Astrocyte of the cerebellum (primary cell): Measurements from ENCODE around the gene NRP1.
"Not testable (repeated sequence)": the region's sequence is repeated elsewhere in the genome, so short reads cannot be mapped to it uniquely, and the experiment has no call there.

Source experiments
- DNase-seq: peaks from one replicate; pipeline ENCODE4 v3.0.0-alpha.2; 2011; ENCODE audit warnings: low read depth
- H3K4me3 ChIP-seq: 2 replicates; pipeline ENCODE4 v1.5.1; 2011; ENCODE audit warnings: mild to moderate bottlenecking, low read depth, low read length, moderate library complexity
- in situ Hi-C: cut with HindIII; loops from 2 replicates; pipeline ENCODE4 v1.10.0; 2017; ENCODE audit warnings: low sequenced_read_pairs
- TF ChIP-seq, protein P1 (sequence below): IDR thresholded peaks from 2 replicates; pipeline ENCODE4 v1.5.1; 2012; ENCODE audit warnings: low read length, low read depth, moderate library complexity, mild to moderate bottlenecking; ENCODE audit errors: missing control alignments

Gene NRP1

GRCh38 chr10:33334153-33334804, at the start of gene NRP1:
TSS of gene NRP1 (minus strand) at chr10:33334667. CDS start at chr10:33334382, 285 bp downstream.
- in situ Hi-C loops, result no loop called here
- H3K4me3 ChIP-seq, result peak within 1 kb of the TSS; percentile 83
- DNase-seq, result no peak
- TF ChIP-seq, protein P1, sequence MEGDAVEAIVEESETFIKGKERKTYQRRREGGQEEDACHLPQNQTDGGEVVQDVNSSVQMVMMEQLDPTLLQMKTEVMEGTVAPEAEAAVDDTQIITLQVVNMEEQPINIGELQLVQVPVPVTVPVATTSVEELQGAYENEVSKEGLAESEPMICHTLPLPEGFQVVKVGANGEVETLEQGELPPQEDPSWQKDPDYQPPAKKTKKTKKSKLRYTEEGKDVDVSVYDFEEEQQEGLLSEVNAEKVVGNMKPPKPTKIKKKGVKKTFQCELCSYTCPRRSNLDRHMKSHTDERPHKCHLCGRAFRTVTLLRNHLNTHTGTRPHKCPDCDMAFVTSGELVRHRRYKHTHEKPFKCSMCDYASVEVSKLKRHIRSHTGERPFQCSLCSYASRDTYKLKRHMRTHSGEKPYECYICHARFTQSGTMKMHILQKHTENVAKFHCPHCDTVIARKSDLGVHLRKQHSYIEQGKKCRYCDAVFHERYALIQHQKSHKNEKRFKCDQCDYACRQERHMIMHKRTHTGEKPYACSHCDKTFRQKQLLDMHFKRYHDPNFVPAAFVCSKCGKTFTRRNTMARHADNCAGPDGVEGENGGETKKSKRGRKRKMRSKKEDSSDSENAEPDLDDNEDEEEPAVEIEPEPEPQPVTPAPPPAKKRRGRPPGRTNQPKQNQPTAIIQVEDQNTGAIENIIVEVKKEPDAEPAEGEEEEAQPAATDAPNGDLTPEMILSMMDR, result no peak

DNA sequence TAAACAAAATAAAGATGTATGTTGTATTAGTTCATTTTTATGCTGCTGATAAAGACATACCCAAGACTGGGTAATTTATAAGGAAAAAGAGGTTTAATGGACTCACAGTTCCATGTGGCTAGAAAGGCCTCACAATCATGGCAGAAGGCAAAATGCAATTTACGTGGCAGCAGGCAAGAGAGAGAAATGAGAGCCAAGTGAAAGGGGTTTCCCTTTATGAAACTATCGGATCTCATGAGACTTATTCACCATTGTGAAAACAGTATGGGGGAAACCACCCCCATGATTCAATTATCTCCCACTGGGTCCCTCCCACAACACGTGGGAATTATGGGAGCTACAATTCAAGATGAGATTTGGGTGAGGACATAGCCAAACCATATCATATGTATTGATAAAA, 49.7 kb upstream of the NRP1 start:
- DNase-seq, H3K4me3 ChIP-seq, in situ Hi-C loops: not testable (repeated sequence)

GRCh38 chr10:33382921-33383713, 48.6 kb upstream of the NRP1 start:
- in situ Hi-C loops, result no loop called here
- TF ChIP-seq, protein P1, result no peak
- no peak overlapping the region for H3K4me3 ChIP-seq
- no peak for DNase-seq

GRCh38 chr10:33382216-33382600, 47.7 kb upstream of the NRP1 start:
- DNase-seq, result no peak
- H3K4me3 ChIP-seq, result no peak overlapping the region
- TF ChIP-seq, protein P1, result no peak
- in situ Hi-C loops, result no loop called here

- H3K4me3 ChIP-seq, result no peak overlapping the region
- in situ Hi-C loops, result no loop called here
- TF ChIP-seq, protein P1, result no peak
Measured at GRCh38 chr10:33381451-33382215, 47.2 kb upstream of the NRP1 start.

DNA sequence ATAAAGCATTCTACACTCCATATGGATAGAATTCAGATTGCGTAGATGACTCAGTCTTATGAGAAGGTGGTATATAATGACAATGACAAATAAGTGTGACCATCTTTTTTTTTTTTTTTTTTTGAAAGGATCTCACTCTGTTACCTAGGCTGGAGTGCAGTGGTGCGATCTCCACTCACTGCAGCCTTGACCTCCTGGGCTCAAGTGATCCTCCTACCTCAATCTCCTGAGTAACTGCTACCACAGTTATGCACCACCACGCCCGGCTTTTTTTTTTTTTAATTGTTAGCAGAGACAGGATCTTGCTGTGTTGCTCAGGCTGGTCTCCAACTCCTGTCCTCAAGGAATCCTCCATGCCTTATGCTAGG, 43.2 kb upstream of the NRP1 start:
- in situ Hi-C loops, result no loop called here
- peak; percentile 16 for DNase-seq
- TF ChIP-seq, protein P1, result no peak
- no peak overlapping the region for H3K4me3 ChIP-seq

More at GRCh38 chr10:33381451-33382215, 47.2 kb upstream of the NRP1 start:
- DNase-seq, result peak; percentile 56
